Activated CD4-positive, alpha-beta T cell treated with anti-CD3 and anti-CD28 coated beads for 1 hour (primary cell): Measurements from ENCODE around the gene HAGH.

Source experiments
- DNase-seq: peaks from one replicate; pipeline ENCODE4 v3.0.0-alpha.2; 2020

HAGH gene

GRCh38 chr16:1758923-1759322 is 67.7 kb downstream of the HAGH start:
- DNase-seq = no peak

GRCh38 chr16:1757714-1758461 is 68.7 kb downstream of the HAGH start:
- DNase-seq = no peak
